ENCODE measurements around the gene OR9G4. TPM values are rescaled to one million over a fixed set of nuclear protein-coding genes. Genes with fewer than 3 reads are reported as not detected.

The OR9G4 gene
- total and polyA plus RNA-seq, 4 donors: not detected

DNA sequence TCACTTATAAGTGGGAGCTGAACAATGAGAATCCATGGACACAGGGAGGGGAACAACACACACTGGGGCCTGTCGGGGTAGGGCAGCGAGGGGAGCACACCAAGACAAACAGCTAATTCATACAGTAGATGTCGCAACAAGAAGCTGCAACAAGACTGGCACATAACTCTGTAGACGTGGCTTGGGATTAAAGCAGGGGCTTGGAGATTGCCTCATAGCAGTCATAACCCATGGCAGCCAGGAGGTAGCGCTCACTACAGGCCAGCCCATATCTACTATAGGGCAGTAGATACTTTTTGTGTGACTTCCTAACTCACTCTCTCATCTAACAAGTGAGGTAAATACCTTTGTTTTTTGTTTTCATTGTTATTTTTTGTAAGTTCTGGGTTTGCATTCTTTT is 1.7 kb upstream of the OR9G4 start:
- Histone ChIP-seq H3K36me3 (ENCODE audit: control insufficient read depth in 4 of 4, insufficient read depth in 3 of 4, low read depth in 1 of 4, low read length in 3 of 4) (no peaks in the 10 kb centered on the region), H3K4me1 (ENCODE audit: control insufficient read depth in 4 of 4, insufficient read depth in 4 of 4, low read length in 3 of 4) (no peaks in the 10 kb centered on the region), H3K9ac (ENCODE audit: low read depth in 1 of 2, low read length in 2 of 2) (no peak overlapping the region), H3K4me3 (ENCODE audit: low read depth in 1 of 3, low read length in 3 of 3) (no peak overlapping the region), H3K9me3 (ENCODE audit: control insufficient read depth in 4 of 4, low read length in 3 of 4) (peaks cover 0 to 8% (median 0%) of the 10 kb centered on the region in 4 donors), H3K27me3 (ENCODE audit: control insufficient read depth in 4 of 4, insufficient read depth in 4 of 4, low read length in 3 of 4) (peaks cover 0 to 2% (median 0%) of the 10 kb centered on the region in 4 donors), H3K27ac (ENCODE audit: low read depth in 1 of 2, low read length in 2 of 2) (no peak overlapping the region)
- WGBS: 80% methylated on average over 5 of the region's 5 CpGs
- no peak for TF ChIP-seq NR2F2 (IDR thresholded peaks at IDR 0.05)
- TF ChIP-seq FOXA1 (IDR thresholded peaks at IDR 0.05): no peak
- no peak for TF ChIP-seq RAD21 (IDR thresholded peaks at IDR 0.05)
- TF ChIP-seq, protein P1, sequence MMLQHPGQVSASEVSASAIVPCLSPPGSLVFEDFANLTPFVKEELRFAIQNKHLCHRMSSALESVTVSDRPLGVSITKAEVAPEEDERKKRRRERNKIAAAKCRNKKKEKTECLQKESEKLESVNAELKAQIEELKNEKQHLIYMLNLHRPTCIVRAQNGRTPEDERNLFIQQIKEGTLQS (IDR thresholded peaks at IDR 0.05): no peak
- TF ChIP-seq, protein P2, sequence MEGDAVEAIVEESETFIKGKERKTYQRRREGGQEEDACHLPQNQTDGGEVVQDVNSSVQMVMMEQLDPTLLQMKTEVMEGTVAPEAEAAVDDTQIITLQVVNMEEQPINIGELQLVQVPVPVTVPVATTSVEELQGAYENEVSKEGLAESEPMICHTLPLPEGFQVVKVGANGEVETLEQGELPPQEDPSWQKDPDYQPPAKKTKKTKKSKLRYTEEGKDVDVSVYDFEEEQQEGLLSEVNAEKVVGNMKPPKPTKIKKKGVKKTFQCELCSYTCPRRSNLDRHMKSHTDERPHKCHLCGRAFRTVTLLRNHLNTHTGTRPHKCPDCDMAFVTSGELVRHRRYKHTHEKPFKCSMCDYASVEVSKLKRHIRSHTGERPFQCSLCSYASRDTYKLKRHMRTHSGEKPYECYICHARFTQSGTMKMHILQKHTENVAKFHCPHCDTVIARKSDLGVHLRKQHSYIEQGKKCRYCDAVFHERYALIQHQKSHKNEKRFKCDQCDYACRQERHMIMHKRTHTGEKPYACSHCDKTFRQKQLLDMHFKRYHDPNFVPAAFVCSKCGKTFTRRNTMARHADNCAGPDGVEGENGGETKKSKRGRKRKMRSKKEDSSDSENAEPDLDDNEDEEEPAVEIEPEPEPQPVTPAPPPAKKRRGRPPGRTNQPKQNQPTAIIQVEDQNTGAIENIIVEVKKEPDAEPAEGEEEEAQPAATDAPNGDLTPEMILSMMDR (IDR thresholded peaks at IDR 0.05; ENCODE audit: low read depth, low read length, missing input control): no peak
- TF ChIP-seq, protein P3, sequence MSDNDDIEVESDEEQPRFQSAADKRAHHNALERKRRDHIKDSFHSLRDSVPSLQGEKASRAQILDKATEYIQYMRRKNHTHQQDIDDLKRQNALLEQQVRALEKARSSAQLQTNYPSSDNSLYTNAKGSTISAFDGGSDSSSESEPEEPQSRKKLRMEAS (IDR thresholded peaks at IDR 0.05): no peak
- no peak for TF ChIP-seq EGR1 (IDR thresholded peaks at IDR 0.05; ENCODE audit: low read depth in 2 of 2)
- no peak for TF ChIP-seq FOXA2 (IDR thresholded peaks at IDR 0.05)
- TF ChIP-seq, protein P4, sequence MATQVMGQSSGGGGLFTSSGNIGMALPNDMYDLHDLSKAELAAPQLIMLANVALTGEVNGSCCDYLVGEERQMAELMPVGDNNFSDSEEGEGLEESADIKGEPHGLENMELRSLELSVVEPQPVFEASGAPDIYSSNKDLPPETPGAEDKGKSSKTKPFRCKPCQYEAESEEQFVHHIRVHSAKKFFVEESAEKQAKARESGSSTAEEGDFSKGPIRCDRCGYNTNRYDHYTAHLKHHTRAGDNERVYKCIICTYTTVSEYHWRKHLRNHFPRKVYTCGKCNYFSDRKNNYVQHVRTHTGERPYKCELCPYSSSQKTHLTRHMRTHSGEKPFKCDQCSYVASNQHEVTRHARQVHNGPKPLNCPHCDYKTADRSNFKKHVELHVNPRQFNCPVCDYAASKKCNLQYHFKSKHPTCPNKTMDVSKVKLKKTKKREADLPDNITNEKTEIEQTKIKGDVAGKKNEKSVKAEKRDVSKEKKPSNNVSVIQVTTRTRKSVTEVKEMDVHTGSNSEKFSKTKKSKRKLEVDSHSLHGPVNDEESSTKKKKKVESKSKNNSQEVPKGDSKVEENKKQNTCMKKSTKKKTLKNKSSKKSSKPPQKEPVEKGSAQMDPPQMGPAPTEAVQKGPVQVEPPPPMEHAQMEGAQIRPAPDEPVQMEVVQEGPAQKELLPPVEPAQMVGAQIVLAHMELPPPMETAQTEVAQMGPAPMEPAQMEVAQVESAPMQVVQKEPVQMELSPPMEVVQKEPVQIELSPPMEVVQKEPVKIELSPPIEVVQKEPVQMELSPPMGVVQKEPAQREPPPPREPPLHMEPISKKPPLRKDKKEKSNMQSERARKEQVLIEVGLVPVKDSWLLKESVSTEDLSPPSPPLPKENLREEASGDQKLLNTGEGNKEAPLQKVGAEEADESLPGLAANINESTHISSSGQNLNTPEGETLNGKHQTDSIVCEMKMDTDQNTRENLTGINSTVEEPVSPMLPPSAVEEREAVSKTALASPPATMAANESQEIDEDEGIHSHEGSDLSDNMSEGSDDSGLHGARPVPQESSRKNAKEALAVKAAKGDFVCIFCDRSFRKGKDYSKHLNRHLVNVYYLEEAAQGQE (IDR thresholded peaks at IDR 0.05): no peak
- no peak for TF ChIP-seq GABPA (IDR thresholded peaks at IDR 0.05 in 1 of 2, conservative IDR thresholded peaks at IDR 0.05 in 1 of 2)
- no peak for TF ChIP-seq YY1 (IDR thresholded peaks at IDR 0.05)
- TF ChIP-seq, protein P5, sequence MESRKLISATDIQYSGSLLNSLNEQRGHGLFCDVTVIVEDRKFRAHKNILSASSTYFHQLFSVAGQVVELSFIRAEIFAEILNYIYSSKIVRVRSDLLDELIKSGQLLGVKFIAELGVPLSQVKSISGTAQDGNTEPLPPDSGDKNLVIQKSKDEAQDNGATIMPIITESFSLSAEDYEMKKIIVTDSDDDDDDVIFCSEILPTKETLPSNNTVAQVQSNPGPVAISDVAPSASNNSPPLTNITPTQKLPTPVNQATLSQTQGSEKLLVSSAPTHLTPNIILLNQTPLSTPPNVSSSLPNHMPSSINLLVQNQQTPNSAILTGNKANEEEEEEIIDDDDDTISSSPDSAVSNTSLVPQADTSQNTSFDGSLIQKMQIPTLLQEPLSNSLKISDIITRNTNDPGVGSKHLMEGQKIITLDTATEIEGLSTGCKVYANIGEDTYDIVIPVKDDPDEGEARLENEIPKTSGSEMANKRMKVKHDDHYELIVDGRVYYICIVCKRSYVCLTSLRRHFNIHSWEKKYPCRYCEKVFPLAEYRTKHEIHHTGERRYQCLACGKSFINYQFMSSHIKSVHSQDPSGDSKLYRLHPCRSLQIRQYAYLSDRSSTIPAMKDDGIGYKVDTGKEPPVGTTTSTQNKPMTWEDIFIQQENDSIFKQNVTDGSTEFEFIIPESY (IDR thresholded peaks at IDR 0.05): no peak
- TF ChIP-seq TAF1 (conservative IDR thresholded peaks at IDR 0.05): no peak
- TF ChIP-seq SP1 (IDR thresholded peaks at IDR 0.05): no peak
- no peak for TF ChIP-seq RXRA (IDR thresholded peaks at IDR 0.05)
- no peak for TF ChIP-seq HNF4G (IDR thresholded peaks at IDR 0.05)
- no peak for TF ChIP-seq JUND (IDR thresholded peaks at IDR 0.05)
- TF ChIP-seq HNF4A (conservative IDR thresholded peaks at IDR 0.05): no peak
- DNase-seq (ENCODE audit: low spot score): no peak
